PFSK-1 (cell line): ENCODE results near the gene AK8.

ENCODE experiments used
- FOXP2 ChIP-seq: optimal IDR thresholded peaks from 2 replicates; pipeline ENCODE3; 2011; ENCODE audit warnings: borderline replicate concordance, control low read depth, inconsistent platforms; ENCODE audit not compliant: insufficient read depth; ENCODE audit errors: extremely low read length, extremely low read depth
- REST ChIP-seq, 2 experiments: IDR thresholded peaks; 2 replicates each; pipeline versions ENCODE4 v1.6.1 to v1.8.0; 2011 to 2012; ENCODE audit warnings: low read depth in 2 of 2, low read length in 2 of 2, control low read depth in 1 of 2, inconsistent platforms in 1 of 2, mild to moderate bottlenecking in 1 of 2, moderate library complexity in 1 of 2; ENCODE audit not compliant: insufficient read depth in 1 of 2
- SIN3A ChIP-seq: IDR thresholded peaks from 2 replicates; pipeline ENCODE4 v1.6.1; 2012; ENCODE audit warnings: mild to moderate bottlenecking, low read length, moderate library complexity, borderline replicate concordance; ENCODE audit not compliant: insufficient read depth

- TF ChIP-seq SIN3A (no peak), REST (IDR thresholded peaks at IDR 0.05; ENCODE audit: insufficient read depth in 1 of 2, low read depth in 2 of 2, low read length in 2 of 2) (no peak), FOXP2 (no peak)
These were observed 31.8 kb downstream of the AK8 start for GRCh38 chr9:132846109-132846917.
